Measurements from ENCODE around the gene TMEM132E.

DNA sequence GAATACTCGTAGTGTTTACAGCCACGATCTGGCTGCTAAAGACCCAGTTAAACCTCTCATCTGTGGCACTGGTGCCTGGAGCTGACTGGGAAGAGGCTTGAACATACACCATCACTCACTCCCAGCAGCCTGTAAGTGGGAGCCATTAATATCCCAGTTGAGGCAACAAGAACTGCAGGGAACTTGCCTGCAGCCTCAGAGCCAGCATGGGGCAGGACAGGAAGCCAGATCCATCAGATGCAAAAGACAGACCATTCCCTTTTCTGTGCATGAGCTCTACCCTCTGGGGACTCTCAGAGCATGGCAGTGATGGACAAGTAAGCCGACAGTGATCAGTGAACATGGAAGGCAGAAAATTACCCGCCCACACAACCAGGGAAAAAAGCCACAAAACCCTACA is 91.8 kb downstream of the TMEM132E start:
- TF ChIP-seq, protein P1, sequence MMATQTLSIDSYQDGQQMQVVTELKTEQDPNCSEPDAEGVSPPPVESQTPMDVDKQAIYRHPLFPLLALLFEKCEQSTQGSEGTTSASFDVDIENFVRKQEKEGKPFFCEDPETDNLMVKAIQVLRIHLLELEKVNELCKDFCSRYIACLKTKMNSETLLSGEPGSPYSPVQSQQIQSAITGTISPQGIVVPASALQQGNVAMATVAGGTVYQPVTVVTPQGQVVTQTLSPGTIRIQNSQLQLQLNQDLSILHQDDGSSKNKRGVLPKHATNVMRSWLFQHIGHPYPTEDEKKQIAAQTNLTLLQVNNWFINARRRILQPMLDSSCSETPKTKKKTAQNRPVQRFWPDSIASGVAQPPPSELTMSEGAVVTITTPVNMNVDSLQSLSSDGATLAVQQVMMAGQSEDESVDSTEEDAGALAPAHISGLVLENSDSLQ (IDR thresholded peaks at IDR 0.05) = no peak
- TF ChIP-seq HDGF (IDR thresholded peaks at IDR 0.05; ENCODE audit: borderline replicate concordance) = no peak
- TF ChIP-seq SP1 (IDR thresholded peaks at IDR 0.05) = no peak
- TF ChIP-seq LEF1 (IDR thresholded peaks at IDR 0.05; ENCODE audit: borderline replicate concordance) = no peak
- no peak for TF ChIP-seq ELF4 (IDR thresholded peaks at IDR 0.05)
